H4 (cell line): Measurements from ENCODE around the gene ZFP82. TPM values are rescaled to one million over a fixed set of nuclear protein-coding genes. Genes with fewer than 3 reads are reported as not detected.

Experiments used
- DNase-seq: peaks from one replicate; pipeline ENCODE4 v3.0.0-alpha.2; 2015; ENCODE audit warnings: low spot score
- total RNA-seq: library from RNA; depleted of rRNA; stranded (reverse); fragments of >200 nt; shearing (Covaris generic); gene quantifications from 2 replicates; pipeline ENCODE4 v1.2.3, GENCODE V29; 2014; rRNA removed

ZFP82 gene
- 0.88 and 3.7 TPM in 2 replicates for total RNA-seq

GRCh38 chr19:36418287-36419001, at the start of gene ZFP82:
Gene ZFP82, minus strand, starts transcription at chr19:36418644. Its CDS starts 8,855 bp downstream, at chr19:36409789.
- DNase-seq, result peak; percentile 32

- no peak for DNase-seq
Measured at GRCh38 chr19:36460046-36460445, 41.6 kb upstream of the ZFP82 start.

GRCh38 chr19:36456831-36457230, 38.4 kb upstream of the ZFP82 start:
- no peak for DNase-seq

- no peak for DNase-seq
Measured at GRCh38 chr19:36449059-36449670, 30.7 kb upstream of the ZFP82 start.

- DNase-seq, result no peak
Measured at GRCh38 chr19:36441339-36441738, 22.9 kb upstream of the ZFP82 start.

- no peak for DNase-seq
Measured at GRCh38 chr19:36436531-36436930, 18.1 kb upstream of the ZFP82 start.

GRCh38 chr19:36423925-36424324, 5.5 kb upstream of the ZFP82 start:
- DNase-seq, result no peak

GRCh38 chr19:36421749-36422481, 3.5 kb upstream of the ZFP82 start:
- no peak for DNase-seq

GRCh38 chr19:36420961-36421748, 2.7 kb upstream of the ZFP82 start:
- no peak for DNase-seq

GRCh38 chr19:36417752-36418286, 625 bp downstream of the ZFP82 start:
- no peak for DNase-seq

GRCh38 chr19:36409841-36410240, 8.6 kb downstream of the ZFP82 start:
- no peak for DNase-seq

GRCh38 chr19:36408101-36408500, 10.3 kb downstream of the ZFP82 start:
- DNase-seq, result no peak

GRCh38 chr19:36404498-36404897, 13.9 kb downstream of the ZFP82 start:
- no peak for DNase-seq

GRCh38 chr19:36401475-36401874, 17.0 kb downstream of the ZFP82 start:
- DNase-seq, result no peak

GRCh38 chr19:36398571-36398970, 19.9 kb downstream of the ZFP82 start:
- no peak for DNase-seq

- no peak for DNase-seq
Measured at GRCh38 chr19:36392916-36393673, 25.3 kb downstream of the ZFP82 start.

GRCh38 chr19:36379510-36379819, 39.0 kb downstream of the ZFP82 start:
- no peak for DNase-seq

- DNase-seq, result peak; percentile 87
Measured at GRCh38 chr19:36378625-36379509, 39.6 kb downstream of the ZFP82 start, which contains the start of gene ZFP14. Gene ZFP14, minus strand, starts transcription at chr19:36379201. Its CDS starts 11,309 bp downstream, at chr19:36367892.

GRCh38 chr19:36377541-36378178, 40.8 kb downstream of the ZFP82 start:
- DNase-seq, result no peak
